HG03097 (cell line): ENCODE measurements around the gene CHN1.

Experiments
- ATAC-seq: cut with Tn5 transposase; IDR thresholded peaks from one replicate; pipeline ENCODE4 v1.9.1; 2021; ENCODE audit not compliant: unreplicated experiment, low FRiP score

CHN1 gene

DNA sequence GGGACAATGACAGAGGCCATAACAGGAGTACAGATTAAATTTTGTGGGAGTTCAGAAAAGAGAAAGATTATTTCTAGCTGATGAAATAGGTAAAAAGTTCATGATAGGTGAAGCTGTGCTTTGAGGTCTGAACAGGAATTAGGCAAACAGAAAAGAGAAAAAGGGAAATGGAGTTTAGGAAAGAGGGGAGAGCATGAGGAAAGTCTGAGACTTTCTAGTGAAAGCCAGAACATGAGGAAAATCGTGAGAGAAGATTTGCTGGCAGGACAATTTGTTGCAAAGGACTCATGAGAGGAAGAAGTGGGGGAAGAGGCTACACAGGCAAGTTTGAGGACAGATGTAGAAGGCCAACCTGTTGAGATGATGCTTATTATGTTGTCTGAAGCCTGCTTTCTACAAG lies 6.3 kb upstream of the CHN1 start:
- no peak for ATAC-seq

DNA sequence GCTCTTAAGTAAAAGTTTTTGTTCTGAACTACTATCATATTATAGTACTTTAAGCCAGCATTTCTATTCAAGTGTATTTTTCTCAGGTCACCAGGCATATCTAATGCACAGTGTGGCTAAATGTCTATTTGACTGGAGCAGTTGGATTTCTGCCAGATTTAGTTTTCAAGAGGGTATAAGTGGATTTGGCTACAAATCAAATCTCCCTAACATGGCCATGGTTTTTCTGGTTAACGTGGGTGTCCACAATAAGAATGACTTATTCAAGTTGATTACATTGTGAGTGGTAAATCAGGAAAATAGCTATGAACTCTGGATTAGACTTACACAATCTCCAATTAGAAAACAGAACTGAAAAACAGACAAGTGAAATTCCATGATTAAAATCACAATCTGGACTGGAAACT lies 5.7 kb upstream of the CHN1 start:
- ATAC-seq = no peak

DNA sequence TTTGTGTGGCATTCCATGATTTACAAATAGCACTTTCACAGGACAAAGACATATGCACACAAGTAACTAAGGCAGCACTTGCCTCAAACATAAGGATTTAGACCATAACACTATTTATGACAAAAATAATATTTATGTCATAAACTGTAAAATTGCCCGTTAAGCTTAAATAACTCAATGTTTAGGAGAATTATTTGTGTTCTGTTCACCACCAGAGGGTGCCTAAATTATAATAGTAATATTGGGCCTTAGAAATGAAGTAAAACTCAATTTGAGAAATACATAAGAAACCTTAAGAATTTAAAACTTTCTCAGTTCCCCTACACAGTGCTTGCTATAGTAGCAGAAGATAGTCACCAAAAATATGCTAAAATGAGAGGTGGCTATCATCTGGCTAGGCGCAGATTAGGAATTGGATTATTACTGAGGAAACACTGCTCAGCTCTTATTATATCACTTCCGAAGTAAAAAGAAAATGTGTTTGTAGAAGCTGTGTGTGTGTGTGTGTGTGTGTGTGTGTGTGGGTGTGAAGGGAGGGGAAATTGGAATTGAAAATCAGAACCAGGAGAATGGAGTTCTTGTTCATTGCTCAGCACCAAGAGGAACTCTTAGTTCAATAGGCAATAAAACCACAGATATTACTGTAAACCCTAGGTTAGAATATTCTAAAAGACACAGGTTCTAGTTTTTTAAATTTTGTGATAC lies 4.9 kb upstream of the CHN1 start:
- no peak for ATAC-seq

DNA sequence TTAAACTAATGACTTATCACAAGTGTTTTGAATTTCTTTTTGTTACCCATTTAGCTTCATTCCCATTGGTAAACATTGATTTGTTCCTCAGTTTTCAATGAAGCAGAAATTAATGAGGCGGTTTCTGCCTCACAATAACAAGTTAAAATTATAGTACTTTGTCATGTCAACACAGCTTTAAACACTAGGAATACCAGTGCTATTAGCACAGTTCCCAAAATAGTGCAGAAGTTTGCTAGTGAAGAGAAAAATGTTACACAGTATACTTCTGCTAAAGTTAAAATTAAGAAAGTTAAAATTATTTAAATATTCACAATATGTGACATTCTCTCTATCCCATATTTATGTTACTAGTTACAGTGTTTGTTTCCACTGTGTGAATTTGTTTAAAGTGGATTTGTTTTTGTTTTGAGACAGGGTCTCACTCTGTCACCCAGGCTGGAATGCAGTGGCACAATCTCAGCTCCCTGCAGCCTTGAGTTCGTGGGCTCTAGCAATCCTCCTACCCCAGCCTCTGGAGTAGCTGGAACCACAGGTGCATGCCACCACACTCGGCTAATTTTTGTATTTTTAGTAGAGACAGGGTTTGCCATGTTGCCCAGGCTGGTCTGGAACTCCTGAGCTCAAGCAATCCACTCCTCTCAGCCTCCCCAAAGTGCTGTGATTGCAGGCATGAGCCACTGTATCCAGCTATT lies 3.8 kb upstream of the CHN1 start:
- ATAC-seq = no peak

GRCh38 chr2:175008009-175008408 lies 2.8 kb upstream of the CHN1 start:
- ATAC-seq = no peak

GRCh38 chr2:175007510-175007909 lies 2.3 kb upstream of the CHN1 start:
- ATAC-seq = no peak

DNA sequence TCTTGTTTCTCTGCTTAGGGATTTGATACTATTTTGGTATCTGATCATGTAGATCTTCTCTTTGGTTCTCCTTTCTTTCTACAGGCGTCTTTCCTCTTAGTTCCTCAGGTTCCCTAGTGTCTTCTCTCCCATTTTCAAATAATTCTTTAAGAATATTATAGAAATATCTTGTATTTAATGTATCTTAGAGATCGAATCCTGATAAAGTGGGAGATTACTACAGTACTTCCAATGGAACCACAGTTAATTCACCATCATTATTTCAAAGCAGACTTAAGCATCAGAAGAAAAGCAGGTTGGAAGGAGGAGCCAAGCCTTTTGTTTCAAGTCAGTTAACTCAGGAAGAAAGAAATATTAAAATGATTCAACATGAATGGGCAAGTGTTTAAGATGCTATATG lies 1.1 kb upstream of the CHN1 start:
- ATAC-seq = no peak

DNA sequence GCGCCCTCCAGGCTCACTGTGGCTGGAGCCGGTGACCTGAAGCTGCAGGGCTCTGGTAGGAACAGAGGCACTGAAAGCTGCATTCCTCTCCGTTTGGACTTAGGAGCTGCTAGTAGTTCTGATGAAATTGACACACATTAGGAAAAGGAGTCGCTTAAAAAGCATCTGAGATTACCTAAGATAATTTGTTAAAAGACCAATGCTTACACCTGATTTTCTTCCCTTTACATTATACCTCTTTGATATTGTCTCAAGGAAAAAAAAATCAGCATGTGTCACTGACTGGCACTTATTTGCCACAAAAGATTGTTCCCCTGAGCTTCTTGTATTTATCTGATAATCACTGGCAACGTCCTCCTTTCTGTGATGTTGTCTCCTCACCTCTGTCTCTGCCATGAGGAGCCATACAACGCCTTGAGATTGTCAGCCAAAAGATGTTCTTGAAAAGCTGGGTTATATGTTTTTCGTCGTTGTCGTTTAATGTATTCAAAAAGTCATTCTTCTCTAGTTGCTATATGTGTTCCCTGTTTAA lies 618 bp upstream of the CHN1 start:
- no peak for ATAC-seq

- no peak for ATAC-seq
Observed at GRCh38 chr2:175004730-175004979, 526 bp downstream of the CHN1 start.

GRCh38 chr2:175003875-175004729 lies 1.1 kb downstream of the CHN1 start:
- no peak for ATAC-seq

GRCh38 chr2:175002547-175003274 lies 2.5 kb downstream of the CHN1 start:
- no peak for ATAC-seq

- no peak for ATAC-seq
Observed at GRCh38 chr2:175001566-175001965, 3.6 kb downstream of the CHN1 start.

GRCh38 chr2:174997110-174997509 lies 8.1 kb downstream of the CHN1 start:
- ATAC-seq = no peak

DNA sequence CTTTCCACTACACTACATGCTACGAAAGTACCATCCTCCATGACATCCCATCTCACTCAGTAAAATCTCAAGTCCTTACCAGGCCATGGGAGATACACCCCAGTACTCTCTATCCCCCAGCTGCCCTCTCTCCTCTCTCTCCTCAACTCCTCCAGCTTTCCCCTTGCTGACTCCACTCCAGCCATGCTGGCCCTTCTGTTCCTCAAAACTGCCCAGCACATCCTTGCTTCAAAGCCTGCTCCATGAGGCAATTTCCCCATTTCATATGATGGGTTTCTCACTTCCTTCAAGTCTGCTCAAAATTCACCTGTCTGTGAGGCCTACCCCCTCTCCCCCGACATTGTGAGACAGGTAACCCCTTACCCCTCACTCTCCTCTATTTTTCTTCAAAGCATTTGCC lies 8.6 kb downstream of the CHN1 start:
- no peak for ATAC-seq

DNA sequence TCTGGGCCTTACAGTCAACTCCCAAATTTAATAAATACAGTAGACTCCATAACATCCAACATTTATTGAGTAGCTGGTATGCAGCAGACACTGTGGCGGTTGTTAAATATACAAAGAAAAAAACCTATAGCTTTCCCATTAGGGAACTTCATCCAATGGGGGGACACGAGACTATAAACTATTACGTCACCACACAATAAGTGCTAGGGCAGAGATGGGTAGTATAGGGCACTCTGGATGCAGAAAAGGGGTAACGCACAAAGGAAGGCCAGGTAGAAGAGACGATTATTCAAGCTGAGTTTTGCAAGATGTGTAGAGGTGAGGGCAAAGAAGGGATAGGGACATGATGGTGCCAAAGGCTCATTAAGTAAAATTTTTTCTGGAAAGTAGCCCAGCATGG lies 10.8 kb downstream of the CHN1 start:
- no peak for ATAC-seq

DNA sequence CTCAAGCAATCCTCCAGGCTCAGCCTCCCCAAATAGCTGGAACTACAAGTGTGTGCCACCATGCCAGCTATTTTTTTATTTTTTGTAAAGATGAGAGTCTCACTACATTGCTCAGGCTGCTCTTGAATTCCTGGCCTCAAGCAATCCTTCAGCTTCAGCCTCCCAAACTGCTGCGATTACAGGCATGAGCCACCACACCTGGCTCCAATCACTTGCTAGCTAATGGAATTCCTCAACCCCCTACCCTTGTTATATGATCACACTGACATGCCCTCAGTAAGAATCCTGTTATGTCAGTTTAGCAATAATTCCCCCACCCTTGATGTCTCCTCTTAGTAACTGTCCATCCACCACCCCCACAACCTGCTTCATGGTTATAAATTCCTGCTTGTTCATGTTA lies 12.3 kb downstream of the CHN1 start:
- ATAC-seq = no peak

- no peak for ATAC-seq
Observed at GRCh38 chr2:174985614-174986013, 19.6 kb downstream of the CHN1 start.

- no peak for ATAC-seq
Observed at GRCh38 chr2:174984561-174984960, 20.6 kb downstream of the CHN1 start.

DNA sequence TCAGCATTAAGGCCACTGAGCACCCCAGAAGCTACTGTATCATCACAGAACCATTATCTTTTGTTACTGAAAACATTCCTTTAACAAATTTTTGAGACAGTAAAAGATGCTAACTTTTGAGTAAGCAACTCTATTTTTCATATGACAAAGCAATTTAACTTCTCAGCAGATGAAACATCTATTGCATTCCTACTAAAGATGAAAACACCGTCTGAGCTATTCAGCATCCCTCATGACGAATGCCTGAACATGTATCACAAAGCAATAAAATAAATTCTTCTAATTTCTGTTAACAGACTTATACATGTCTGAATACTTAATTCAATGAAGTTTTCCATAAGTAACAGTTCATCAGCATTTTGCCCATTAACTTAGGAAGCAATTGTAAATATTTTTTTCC lies 23.9 kb downstream of the CHN1 start:
- ATAC-seq = no peak

GRCh38 chr2:174979996-174980395 lies 25.2 kb downstream of the CHN1 start:
- no peak for ATAC-seq

DNA sequence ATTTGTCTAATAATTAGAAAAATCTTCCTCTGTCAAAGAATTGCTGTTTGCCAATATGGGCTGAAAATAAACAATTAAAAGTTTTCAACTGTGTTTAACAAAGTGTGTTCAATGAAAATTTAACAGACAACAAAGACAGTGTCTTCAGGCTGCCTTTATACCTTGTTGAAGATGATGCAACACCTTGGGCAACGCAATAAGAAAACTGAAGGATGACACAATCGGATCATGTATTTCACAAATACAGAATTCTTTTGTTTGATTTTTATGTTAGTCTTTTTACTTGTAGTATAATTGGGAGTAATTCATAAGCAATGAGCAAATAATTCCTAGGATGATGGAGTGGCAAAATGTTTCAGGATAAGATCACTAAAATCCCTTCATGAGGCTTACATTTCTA lies 27.8 kb downstream of the CHN1 start:
- no peak for ATAC-seq
